Heart left ventricle (tissue), 13 donors: Measurements from ENCODE around the gene ATP5PB.

Source experiments
- POLR2A ChIP-seq, 2 donors: fragments of 450-650 bp; IDR thresholded peaks; one replicate each; pipeline ENCODE4 v1.6.1; 2017; ENCODE audit warnings: antibody characterized with exemption in 2 of 2, mild to moderate bottlenecking in 2 of 2, moderate library complexity in 2 of 2
- TF ChIP-seq, protein P1 (sequence below), 12 donors: fragments of 200-600 bp; sonication (generic) in 4 of 12; IDR thresholded peaks; one replicate each; pipeline versions ENCODE4 v1.5.0 to v1.8.0; 2018 to 2022; ENCODE audit warnings: antibody characterized with exemption in 12 of 12, mild to moderate bottlenecking in 5 of 12
- donor health status: ischemic (EF 13 %, LVEDD 7.1; RV severe dilation, severe dysfunction).
- donor health status: DM: no; HTN: yes; CAD: no.
- donor health status: DM: no; HTN: no; CAD: no.
- donor health status: ischemic (EF 25% LVEDD 6.9; RV normal size, moderate dysfunction).
- donor health status: ischemic (EF 25% LVEDD 5.7; RV mildly dilated, moderate dysfunction).
- donor health status: ischemic (EF 35%, LVEDD 5.7; RV mildly dilated, moderate dysfunction).
- donor health status: nonischemic (EF 11% LVEDD 7.7; RV severe dilation, severe dysfunction).
- donor health status: DM: yes; HTN: yes; CAD: no.
- donor health status: PGD.
- donor health status: ischemic (EF 29% LVEDD 5.4; RV normal size, mild dysfunction).
- donor health status: nonischemic (EF 23%, LVEDD 6.1; RV moderate dilation, normal function).

DNA sequence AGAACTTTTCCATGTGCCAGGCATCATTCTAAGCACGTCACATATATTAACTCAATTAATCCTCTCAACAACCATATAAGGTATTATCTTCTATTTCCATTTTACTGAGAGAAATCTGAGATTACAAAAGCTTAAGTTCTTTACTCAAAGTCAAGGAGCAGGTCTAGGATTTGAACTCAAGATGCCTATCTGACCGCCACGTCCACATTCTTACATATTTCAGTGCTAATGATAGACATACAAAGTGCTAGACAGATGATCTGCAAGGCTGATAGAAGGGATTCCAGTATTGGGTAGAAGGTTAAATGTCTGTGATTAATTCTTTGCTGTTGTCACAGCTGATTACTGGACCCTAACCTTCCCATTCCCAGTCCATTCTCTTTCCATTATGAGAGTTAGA is 4.4 kb downstream of the ATP5PB start:
- TF ChIP-seq, protein P1, sequence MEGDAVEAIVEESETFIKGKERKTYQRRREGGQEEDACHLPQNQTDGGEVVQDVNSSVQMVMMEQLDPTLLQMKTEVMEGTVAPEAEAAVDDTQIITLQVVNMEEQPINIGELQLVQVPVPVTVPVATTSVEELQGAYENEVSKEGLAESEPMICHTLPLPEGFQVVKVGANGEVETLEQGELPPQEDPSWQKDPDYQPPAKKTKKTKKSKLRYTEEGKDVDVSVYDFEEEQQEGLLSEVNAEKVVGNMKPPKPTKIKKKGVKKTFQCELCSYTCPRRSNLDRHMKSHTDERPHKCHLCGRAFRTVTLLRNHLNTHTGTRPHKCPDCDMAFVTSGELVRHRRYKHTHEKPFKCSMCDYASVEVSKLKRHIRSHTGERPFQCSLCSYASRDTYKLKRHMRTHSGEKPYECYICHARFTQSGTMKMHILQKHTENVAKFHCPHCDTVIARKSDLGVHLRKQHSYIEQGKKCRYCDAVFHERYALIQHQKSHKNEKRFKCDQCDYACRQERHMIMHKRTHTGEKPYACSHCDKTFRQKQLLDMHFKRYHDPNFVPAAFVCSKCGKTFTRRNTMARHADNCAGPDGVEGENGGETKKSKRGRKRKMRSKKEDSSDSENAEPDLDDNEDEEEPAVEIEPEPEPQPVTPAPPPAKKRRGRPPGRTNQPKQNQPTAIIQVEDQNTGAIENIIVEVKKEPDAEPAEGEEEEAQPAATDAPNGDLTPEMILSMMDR (IDR thresholded peaks at IDR 0.05) = no peak
- TF ChIP-seq POLR2A (IDR thresholded peaks at IDR 0.05) = no peak
